ENCODE results near the gene STK11IP. TPM values are rescaled to one million over a fixed set of nuclear protein-coding genes. Genes with fewer than 3 reads are reported as not detected.

The STK11IP gene
- total and polyA plus RNA-seq, 2 of the 13 experiments (the other 11 are each of a cell fraction or from before 2014, with no cell fraction given): 12.8 to 24.0 TPM

DNA sequence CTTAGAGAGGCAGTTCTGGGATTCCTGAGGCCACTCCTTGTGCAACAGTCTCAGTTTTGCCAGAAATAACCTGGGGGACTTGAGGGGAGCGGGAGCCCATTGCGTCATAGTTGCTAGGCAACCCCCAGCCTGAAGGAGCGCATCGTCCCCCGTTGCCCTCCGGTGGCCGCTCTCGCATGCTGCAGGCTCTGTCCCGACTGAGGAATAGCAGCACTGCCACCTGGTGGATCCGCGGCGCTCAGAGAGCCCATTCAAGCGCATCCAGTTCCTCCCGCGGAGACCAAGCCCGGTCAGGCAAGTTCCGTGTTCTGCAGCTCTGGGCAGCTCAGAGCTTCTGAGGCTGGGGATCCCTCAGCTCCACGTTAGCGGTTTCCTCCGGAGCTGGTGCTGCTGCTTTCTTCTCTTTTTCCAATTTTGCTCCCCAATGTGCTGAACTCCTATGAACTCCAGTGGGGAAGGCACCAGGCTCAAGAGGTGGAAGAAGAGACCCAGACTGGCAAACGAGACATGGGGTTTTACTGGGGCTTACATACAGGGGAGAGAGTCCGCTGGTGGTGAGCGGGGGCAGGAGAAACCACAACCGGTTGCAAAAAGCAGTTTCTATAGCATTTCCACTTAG is 44.9 kb downstream of the STK11IP start (continued):
- TF ChIP-seq REL (CRISPR knock-in tag; conservative IDR thresholded peaks at IDR 0.05) (0 out of 2 replicates have a peak, but pooled peaks have one; percentile 40), IKZF1 (IDR thresholded peaks at IDR 0.05) (no peak), FOXJ3 (CRISPR knock-in tag; IDR thresholded peaks at IDR 0.05; ENCODE audit: borderline replicate concordance) (0 out of 2 replicates have a peak, but pooled peaks have one; percentile 40), TSC22D2 (CRISPR knock-in tag; IDR thresholded peaks at IDR 0.05; ENCODE audit: borderline replicate concordance) (peak; percentile 92; the same call in 1 of the 2 replicates), ZNF543 (CRISPR knock-in tag; IDR thresholded peaks at IDR 0.05) (no peak), ZNF761 (CRISPR knock-in tag; conservative IDR thresholded peaks at IDR 0.05) (no peak), RARA (CRISPR knock-in tag; IDR thresholded peaks at IDR 0.05) (peak; percentile 61), ZNF34 (CRISPR knock-in tag; IDR thresholded peaks at IDR 0.05; ENCODE audit: borderline replicate concordance) (no peak), ZNF350 (CRISPR knock-in tag; IDR thresholded peaks at IDR 0.05; ENCODE audit: borderline replicate concordance, low read depth) (peak; percentile 97), FLYWCH1 (CRISPR knock-in tag; IDR thresholded peaks at IDR 0.05) (no peak), GLI4 (CRISPR knock-in tag; IDR thresholded peaks at IDR 0.05; ENCODE audit: borderline replicate concordance) (no peak), ZNF205 (CRISPR knock-in tag; IDR thresholded peaks at IDR 0.05) (peak; percentile 84; the same call in 1 of the 2 replicates), ATF7 (IDR thresholded peaks at IDR 0.05) (peak; percentile 86), ATF7 (CRISPR knock-in tag; IDR thresholded peaks at IDR 0.05) (no peak), SETDB1 (CRISPR knock-in tag; IDR thresholded peaks at IDR 0.05; ENCODE audit: borderline replicate concordance) (no peak), ZNF234 (CRISPR knock-in tag; conservative IDR thresholded peaks at IDR 0.05) (no peak), ZNF652 (CRISPR knock-in tag; IDR thresholded peaks at IDR 0.05; ENCODE audit: borderline replicate concordance, low read depth) (peak; percentile 35; the same call in 1 of the 2 replicates), POLR2AphosphoS2 (IDR thresholded peaks at IDR 0.05; ENCODE audit: low read depth, low read length) (no peak), SP1 (IDR thresholded peaks at IDR 0.05) (no peak), SP1 (CRISPR knock-in tag; IDR thresholded peaks at IDR 0.05) (peak; percentile 63; the same call in 1 of the 2 replicates), JDP2 (CRISPR knock-in tag; IDR thresholded peaks at IDR 0.05; ENCODE audit: borderline replicate concordance) (no peak), HES4 (CRISPR knock-in tag; IDR thresholded peaks at IDR 0.05; ENCODE audit: borderline replicate concordance) (no peak), ARNT2 (CRISPR knock-in tag; IDR thresholded peaks at IDR 0.05; ENCODE audit: low read depth) (peak; percentile 48; the same call in 1 of the 2 replicates), FOXA1 (IDR thresholded peaks at IDR 0.05) (no peak), FOXA1 (CRISPR knock-in tag; IDR thresholded peaks at IDR 0.05) (peak; percentile 61; the same call in 1 of the 2 replicates), EEA1 (CRISPR knock-in tag; IDR thresholded peaks at IDR 0.05; ENCODE audit: borderline replicate concordance) (0 out of 2 replicates have a peak, but pooled peaks have one; percentile 32), ZNF550 (CRISPR knock-in tag; IDR thresholded peaks at IDR 0.05; ENCODE audit: borderline replicate concordance) (no peak), KLF16 (CRISPR knock-in tag; IDR thresholded peaks at IDR 0.05) (peak in 1 of 2 experiments; percentile 91; a peak in 2 of 4 replicates), HOXA7 (CRISPR knock-in tag; IDR thresholded peaks at IDR 0.05) (no peak), ZNF496 (CRISPR knock-in tag; IDR thresholded peaks at IDR 0.05; ENCODE audit: insufficient replicate concordance) (no peak), ZNF530 (CRISPR knock-in tag; IDR thresholded peaks at IDR 0.05; ENCODE audit: low read depth) (no peak), PITX1 (CRISPR knock-in tag; IDR thresholded peaks at IDR 0.05) (peak; percentile 88)
- TF ChIP-seq, protein P1, sequence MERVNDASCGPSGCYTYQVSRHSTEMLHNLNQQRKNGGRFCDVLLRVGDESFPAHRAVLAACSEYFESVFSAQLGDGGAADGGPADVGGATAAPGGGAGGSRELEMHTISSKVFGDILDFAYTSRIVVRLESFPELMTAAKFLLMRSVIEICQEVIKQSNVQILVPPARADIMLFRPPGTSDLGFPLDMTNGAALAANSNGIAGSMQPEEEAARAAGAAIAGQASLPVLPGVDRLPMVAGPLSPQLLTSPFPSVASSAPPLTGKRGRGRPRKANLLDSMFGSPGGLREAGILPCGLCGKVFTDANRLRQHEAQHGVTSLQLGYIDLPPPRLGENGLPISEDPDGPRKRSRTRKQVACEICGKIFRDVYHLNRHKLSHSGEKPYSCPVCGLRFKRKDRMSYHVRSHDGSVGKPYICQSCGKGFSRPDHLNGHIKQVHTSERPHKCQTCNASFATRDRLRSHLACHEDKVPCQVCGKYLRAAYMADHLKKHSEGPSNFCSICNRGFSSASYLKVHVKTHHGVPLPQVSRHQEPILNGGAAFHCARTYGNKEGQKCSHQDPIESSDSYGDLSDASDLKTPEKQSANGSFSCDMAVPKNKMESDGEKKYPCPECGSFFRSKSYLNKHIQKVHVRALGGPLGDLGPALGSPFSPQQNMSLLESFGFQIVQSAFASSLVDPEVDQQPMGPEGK (CRISPR knock-in tag; IDR thresholded peaks at IDR 0.05): peak; percentile 92

Measured in HepG2 (cell line).